Activated naive CD8-positive, alpha-beta T cell (primary cell): ENCODE data around the gene SPATA13.
"Not testable (repeated sequence)": the region's sequence is repeated elsewhere in the genome, so short reads cannot be mapped to it uniquely, and the experiment has no call there.

ENCODE experiments used
- H3K27ac Mint-ChIP-seq: one replicate; pipeline ENCODE4 v1.8.0; 2021; ENCODE audit warnings: mixed read lengths
- H3K27me3 Mint-ChIP-seq: one replicate; pipeline ENCODE4 v1.8.0; 2021; ENCODE audit warnings: mixed read lengths
- H3K36me3 Mint-ChIP-seq: one replicate; pipeline ENCODE4 v1.8.0; 2021; ENCODE audit warnings: mixed read lengths
- H3K4me1 Mint-ChIP-seq: one replicate; pipeline ENCODE4 v1.8.0; 2021; ENCODE audit warnings: low read depth, mixed read lengths
- H3K4me3 Mint-ChIP-seq: one replicate; pipeline ENCODE4 v1.8.0; 2021; ENCODE audit warnings: mild to moderate bottlenecking, mixed read lengths
- H3K9me3 Mint-ChIP-seq: one replicate; pipeline ENCODE4 v1.8.0; 2021; ENCODE audit warnings: low read depth, mixed read lengths

The SPATA13 gene

DNA sequence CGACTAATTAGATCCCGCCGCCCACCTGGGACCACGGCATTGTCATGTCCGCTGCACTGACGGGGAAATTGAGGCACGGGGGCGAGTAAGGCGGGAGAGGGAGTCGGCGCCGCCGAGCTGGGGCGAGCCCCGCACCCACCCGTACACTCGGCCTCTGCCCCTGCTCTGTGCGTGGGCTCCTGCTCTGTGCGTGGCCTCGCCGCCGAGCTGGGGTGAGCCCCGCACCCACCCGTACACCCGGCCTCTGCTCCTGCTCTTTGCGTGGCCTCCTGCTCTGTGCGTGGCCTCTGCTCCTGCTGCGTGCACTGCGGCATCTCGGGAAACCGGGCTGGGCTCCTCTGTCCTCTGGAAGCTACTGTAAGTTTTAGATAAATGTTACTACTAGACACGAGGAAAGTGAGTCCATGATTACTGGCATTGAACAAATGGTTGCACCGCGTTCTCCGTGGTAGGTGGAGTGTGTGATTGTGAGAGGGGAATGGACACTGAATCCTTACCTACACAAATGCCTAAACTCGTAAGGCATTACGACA is 148.0 kb downstream of the SPATA13 start:
- Mint-ChIP-seq H3K4me1 (no peaks in the 10 kb centered on the region), H3K9me3 (no peaks in the 10 kb centered on the region), H3K27me3 (no peaks in the 10 kb centered on the region), H3K36me3 (peaks cover 5% of the 10 kb centered on the region), H3K27ac (no peak overlapping the region), H3K4me3 (no peak overlapping the region)

DNA sequence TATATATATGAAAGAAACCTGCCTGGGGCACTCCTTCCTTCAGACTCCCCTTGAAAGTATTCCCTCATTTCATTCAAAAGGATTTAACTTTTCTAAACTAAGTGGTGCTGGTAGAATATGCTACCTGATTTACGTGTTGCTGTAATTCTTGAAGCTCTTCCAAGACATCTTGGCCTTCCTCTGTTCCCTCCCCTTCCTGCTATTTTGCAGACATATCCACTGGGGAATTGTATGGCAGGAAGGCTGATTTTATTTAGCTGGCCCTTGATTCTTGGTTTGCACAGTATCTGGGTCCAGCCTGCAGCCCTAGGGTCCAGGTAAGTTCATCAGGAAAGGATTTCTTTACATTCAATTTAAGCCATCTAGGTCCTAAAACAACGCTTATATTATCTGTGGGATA is 148.8 kb downstream of the SPATA13 start, which contains the start of gene C1QTNF9:
TSS of gene C1QTNF9 (plus strand) at position 281 of the 400 bp plus-strand sequence. CDS start 6,424 bp downstream, outside the sequence.
- H3K27ac Mint-ChIP-seq, H3K36me3 Mint-ChIP-seq: not testable (repeated sequence)

DNA sequence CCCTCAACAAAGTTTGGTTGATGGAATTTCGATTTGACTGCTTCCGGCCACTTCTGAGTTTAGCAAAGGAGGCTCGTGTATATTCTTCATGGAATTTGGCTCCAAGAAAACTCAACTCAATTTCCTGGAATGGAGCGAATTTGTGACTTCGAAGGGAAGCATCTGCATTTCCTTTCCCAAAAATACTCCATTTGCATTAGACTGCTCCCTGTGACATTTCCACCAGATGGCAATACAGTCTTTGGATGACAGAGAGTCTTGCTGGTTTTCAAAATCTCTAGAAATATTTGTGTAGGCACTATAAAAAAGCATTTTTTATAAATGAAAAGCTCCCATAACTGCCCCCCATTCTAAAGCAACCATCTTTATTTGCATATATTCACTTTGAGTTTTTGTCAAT is 152.9 kb downstream of the SPATA13 start:
- no peak overlapping the region for H3K4me3 Mint-ChIP-seq
- H3K4me1 Mint-ChIP-seq = no peaks in the 10 kb centered on the region
- no peak overlapping the region for H3K27ac Mint-ChIP-seq

More for the DNA sequence above, 148.8 kb downstream of the SPATA13 start, which contains the start of gene C1QTNF9:
- not testable (repeated sequence) for H3K4me3 Mint-ChIP-seq, H3K27me3 Mint-ChIP-seq, H3K4me1 Mint-ChIP-seq, H3K9me3 Mint-ChIP-seq

DNA sequence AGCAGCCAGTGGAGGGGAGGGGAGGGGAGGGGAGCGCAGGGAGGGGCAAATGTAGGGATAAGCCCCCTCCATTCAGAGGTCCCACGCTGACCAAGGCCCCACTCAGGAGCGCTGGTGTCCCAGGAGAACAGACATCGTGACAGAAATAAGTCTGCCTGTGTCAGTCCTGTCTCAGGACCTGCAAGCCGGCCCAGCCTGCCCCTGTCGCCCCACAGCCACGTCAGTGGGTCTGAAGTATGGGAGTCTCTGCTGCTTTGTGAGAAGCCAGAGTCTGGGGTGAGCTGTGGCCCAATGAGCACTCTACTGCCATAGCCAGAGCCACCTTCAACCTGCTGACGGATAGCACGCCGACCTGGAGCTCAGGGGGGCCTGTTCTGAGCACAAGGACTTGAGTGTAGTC is 157.3 kb downstream of the SPATA13 start:
- H3K4me1 Mint-ChIP-seq, H3K36me3 Mint-ChIP-seq, H3K27me3 Mint-ChIP-seq, H3K27ac Mint-ChIP-seq, H3K9me3 Mint-ChIP-seq, H3K4me3 Mint-ChIP-seq: not testable (repeated sequence)

More for the DNA sequence above, 152.9 kb downstream of the SPATA13 start:
- no peaks in the 10 kb centered on the region for H3K27me3 Mint-ChIP-seq
- H3K36me3 Mint-ChIP-seq = peaks cover 2% of the 10 kb centered on the region
- H3K9me3 Mint-ChIP-seq = no peaks in the 10 kb centered on the region

DNA sequence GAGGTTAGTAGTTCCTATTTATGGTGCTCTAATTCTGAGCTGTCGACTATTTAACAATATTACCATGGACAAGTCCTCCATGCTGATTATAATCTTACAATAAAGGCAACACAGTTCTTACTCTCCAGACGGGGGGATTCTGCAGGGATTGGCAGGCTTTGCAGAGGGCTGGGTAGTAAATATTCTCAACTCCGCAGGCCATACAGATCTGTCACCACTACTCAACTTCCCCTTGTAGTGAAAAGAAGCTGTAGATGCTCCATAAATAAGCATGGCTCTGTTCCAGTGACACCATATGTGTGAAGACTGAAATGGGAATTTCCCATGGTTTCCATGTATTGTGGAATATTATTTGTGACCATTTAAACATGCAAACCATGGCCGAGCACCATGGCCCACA is 158.4 kb downstream of the SPATA13 start:
- not testable (repeated sequence) for H3K27ac Mint-ChIP-seq, H3K36me3 Mint-ChIP-seq

DNA sequence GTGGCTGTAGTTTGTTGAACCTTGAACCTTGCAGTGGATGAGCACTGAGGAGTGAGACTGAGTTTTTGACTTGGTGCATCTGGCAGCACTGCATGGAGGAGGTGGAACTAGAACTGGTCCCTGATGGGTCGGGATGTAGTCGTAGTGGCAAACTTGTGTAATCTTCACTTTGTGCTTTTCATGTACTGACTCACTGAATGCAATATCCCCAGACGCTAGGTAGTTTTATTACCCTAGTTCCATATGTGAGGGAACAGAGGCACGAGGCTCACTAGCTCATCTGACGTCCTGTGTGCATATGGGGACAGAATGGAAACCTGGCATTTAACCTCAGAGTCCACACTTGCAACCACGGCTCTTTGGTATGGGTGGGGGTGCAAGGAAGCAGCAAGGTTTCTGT is 159.1 kb downstream of the SPATA13 start:
- H3K27ac Mint-ChIP-seq, H3K27me3 Mint-ChIP-seq, H3K9me3 Mint-ChIP-seq, H3K4me3 Mint-ChIP-seq, H3K4me1 Mint-ChIP-seq, H3K36me3 Mint-ChIP-seq: not testable (repeated sequence)

More for the DNA sequence above, 158.4 kb downstream of the SPATA13 start:
- H3K4me3 Mint-ChIP-seq, H3K27me3 Mint-ChIP-seq, H3K9me3 Mint-ChIP-seq, H3K4me1 Mint-ChIP-seq: not testable (repeated sequence)

DNA sequence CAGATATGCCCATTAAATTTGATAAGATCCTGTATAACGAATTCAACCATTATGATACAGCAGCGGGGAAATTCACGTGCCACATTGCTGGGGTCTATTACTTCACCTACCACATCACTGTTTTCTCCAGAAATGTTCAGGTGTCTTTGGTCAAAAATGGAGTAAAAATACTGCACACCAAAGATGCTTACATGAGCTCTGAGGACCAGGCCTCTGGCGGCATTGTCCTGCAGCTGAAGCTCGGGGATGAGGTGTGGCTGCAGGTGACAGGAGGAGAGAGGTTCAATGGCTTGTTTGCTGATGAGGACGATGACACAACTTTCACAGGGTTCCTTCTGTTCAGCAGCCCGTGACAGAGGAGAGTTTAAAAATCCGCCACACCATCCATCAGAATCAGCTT is 160.9 kb downstream of the SPATA13 start:
- not testable (repeated sequence) for H3K27ac Mint-ChIP-seq, H3K36me3 Mint-ChIP-seq, H3K9me3 Mint-ChIP-seq, H3K4me1 Mint-ChIP-seq, H3K4me3 Mint-ChIP-seq
- H3K27me3 Mint-ChIP-seq = peaks cover 15% of the 10 kb centered on the region

DNA sequence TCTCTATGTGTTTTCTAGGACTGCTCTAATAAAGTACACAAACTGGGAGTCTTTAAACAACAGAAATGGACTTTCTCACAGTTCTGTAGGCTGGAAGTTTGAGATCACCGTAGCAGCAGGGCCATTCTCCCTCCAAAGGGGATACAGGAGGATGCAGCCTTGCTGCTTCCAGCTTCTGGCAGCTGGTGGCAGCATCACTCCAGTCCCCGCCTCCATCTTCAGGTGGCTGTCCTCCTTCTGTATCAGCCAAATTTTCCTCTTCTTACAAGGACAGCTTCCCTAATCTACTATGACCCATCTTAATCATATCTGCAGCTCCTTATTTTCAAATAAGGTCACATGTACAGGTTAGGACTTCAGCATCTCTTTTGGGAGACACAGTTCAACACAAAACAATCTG is 161.9 kb downstream of the SPATA13 start:
- H3K4me1 Mint-ChIP-seq, H3K9me3 Mint-ChIP-seq, H3K4me3 Mint-ChIP-seq, H3K27ac Mint-ChIP-seq, H3K36me3 Mint-ChIP-seq: not testable (repeated sequence)
- peaks cover 18% of the 10 kb centered on the region for H3K27me3 Mint-ChIP-seq

DNA sequence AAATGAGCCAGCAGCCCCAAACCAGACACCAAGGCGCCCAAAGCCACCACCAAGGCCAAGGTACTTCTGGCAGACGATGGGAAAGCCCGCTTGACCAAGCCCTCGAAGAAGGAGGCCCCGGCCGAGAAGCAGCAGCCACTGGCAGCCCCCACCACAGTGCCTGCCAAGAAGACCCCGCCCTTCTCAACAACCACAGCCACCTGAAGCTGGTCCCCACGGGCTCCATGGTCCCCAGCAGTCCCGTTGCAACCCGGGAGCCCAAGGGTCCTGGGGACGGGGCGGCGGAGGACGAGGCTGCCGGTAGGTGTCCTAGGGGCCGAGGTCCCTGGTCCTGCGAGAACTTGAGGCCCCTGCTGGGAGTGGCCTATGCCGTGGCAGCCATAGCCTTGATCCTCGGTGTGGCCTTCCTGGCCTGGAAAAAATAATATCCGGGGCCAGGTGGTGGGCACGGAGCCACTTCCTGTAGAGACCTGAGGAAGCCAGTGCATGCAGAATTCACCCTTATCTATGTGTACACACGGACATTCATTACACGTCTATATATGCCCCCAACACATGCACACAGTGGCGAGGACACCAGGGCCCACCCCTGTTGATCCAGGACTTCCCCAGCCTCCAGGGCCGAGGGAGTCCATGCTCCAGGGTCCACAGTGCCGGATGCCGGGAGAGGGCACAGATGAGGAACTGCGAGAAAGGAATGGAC is 162.7 kb downstream of the SPATA13 start:
- H3K27ac Mint-ChIP-seq = no peak overlapping the region
- no peaks in the 10 kb centered on the region for H3K9me3 Mint-ChIP-seq
- peaks cover 2% of the 10 kb centered on the region for H3K36me3 Mint-ChIP-seq
- peaks cover 18% of the 10 kb centered on the region for H3K27me3 Mint-ChIP-seq
- peaks cover 2% of the 10 kb centered on the region for H3K4me1 Mint-ChIP-seq
- no peak overlapping the region for H3K4me3 Mint-ChIP-seq

DNA sequence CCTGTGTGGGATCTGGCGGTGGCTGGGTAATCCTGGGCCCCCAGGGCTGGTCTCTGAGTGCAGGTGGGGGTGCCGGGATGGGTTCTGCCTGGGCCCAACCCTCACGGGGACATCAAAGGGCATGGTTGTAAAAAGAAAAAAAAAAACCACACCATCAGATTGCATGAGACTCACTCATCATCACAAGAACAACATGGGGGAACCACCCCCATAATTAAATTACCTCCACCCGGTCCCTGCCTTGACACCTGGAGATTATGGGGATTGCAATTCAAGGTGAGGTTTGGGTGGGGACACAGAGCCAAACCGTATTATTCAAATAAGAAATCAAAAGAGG is 163.2 kb downstream of the SPATA13 start:
- Mint-ChIP-seq H3K4me1 (peaks cover 2% of the 10 kb centered on the region), H3K27ac (no peak overlapping the region), H3K9me3 (no peaks in the 10 kb centered on the region), H3K4me3 (no peak overlapping the region), H3K36me3 (peaks cover 2% of the 10 kb centered on the region), H3K27me3 (peaks cover 22% of the 10 kb centered on the region)

DNA sequence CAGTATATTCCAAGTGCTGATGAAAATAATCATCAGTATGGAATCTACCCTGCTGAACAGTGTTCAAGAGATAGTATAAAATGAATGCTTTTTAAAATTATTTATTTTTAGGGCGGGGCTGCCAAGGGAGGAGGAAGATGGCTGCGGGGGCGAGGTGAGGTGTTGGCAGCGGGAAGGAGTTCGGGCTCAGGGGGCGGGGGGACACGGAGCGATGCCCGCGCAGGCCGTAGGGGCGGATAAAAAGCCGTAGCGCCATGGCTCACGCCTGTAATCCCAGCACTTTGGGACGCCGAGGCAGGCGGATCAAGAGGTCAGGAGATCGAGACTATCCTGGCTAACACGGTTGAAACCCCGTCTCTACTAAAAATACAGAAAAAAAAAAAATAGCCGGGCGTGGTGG is 167.1 kb downstream of the SPATA13 start:
- not testable (repeated sequence) for H3K9me3 Mint-ChIP-seq, H3K36me3 Mint-ChIP-seq, H3K4me3 Mint-ChIP-seq, H3K4me1 Mint-ChIP-seq, H3K27ac Mint-ChIP-seq
- peaks cover 25% of the 10 kb centered on the region for H3K27me3 Mint-ChIP-seq

DNA sequence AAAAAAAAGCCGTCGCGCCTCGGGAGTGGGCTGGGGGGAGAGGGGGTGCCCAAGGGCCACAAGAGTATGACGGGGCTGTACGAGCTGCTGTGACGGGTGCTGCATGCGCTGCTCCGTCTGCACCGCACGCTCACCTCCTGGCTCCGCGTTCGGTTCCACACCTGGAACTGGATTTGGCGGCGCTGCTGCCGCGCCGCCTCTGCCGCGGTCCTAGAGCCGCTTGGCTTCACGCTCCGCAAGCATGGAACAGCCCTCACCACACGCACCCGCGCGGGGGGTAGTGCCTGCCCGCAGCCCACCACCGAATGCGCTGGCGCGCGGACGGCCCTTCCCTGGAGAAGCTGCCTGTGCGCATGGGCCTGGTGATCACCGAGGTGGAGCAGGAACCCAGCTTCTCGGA is 167.6 kb downstream of the SPATA13 start:
- Mint-ChIP-seq H3K4me1 (peaks cover 2% of the 10 kb centered on the region), H3K4me3 (peak overlapping the region; percentile 40), H3K27me3 (peaks cover 23% of the 10 kb centered on the region), H3K36me3 (peaks cover 2% of the 10 kb centered on the region), H3K27ac (no peak overlapping the region), H3K9me3 (no peaks in the 10 kb centered on the region)

DNA sequence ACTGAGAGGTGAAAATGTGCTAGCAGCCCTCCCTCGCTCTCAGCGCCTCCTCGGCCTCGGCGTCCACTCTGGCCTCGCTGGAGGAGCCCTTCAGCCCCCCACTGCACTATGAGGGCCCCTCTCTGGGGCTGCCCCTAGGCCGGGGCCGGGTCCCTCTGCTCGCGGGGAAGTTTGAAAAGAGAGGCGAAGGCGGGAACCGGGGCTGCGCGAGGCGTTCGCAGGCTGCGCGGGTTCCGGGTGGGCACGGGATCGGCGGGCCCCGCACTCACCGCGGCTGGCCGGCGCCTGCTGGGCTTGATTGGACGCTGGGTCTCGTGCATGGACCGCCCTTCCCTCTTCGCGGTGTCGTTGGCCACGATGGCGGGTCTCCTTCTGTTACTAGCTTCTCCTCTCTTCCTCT is 178.2 kb downstream of the SPATA13 start:
- Mint-ChIP-seq H3K27ac (no peak overlapping the region), H3K4me3 (no peak overlapping the region), H3K4me1 (no peaks in the 10 kb centered on the region), H3K36me3 (no peaks in the 10 kb centered on the region), H3K27me3 (no peaks in the 10 kb centered on the region), H3K9me3 (no peaks in the 10 kb centered on the region)

DNA sequence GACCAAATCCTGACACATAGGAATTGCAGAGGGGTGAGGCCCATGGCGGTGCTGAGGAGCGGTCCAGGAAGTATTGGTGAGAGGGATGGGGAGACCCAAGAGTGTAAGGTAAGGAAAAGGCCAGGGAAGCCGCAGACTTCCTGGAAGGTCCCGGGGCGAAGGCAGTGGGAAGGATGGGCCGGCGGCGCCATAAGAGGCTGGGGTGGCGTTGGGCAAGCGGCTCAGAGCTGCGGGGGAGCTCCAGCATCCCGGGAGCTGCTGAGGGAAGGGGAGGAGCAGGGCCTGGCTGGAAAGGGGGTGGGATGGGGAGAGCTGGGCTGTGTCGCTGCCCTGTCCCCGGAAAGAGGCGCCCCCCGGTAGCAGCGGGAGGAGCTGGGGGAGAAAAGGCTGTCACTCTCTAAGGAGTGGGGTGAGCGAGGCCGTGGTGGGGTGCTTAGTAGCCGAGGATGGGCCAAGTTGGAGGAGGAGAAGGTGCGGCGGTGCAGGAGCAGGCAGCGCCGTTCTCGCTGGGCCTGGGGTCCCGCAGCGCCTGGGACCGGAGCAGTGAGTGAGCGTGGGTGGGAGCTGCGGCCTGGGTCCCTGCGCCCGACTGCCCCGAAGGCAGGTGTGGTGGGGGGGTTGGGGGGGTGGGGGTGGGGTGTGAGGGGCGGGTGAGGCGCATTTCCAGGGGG is 179.6 kb downstream of the SPATA13 start:
- no peaks in the 10 kb centered on the region for H3K36me3 Mint-ChIP-seq
- H3K4me1 Mint-ChIP-seq = no peaks in the 10 kb centered on the region
- no peaks in the 10 kb centered on the region for H3K27me3 Mint-ChIP-seq
- no peaks in the 10 kb centered on the region for H3K9me3 Mint-ChIP-seq
- no peak overlapping the region for H3K27ac Mint-ChIP-seq
- H3K4me3 Mint-ChIP-seq = no peak overlapping the region

DNA sequence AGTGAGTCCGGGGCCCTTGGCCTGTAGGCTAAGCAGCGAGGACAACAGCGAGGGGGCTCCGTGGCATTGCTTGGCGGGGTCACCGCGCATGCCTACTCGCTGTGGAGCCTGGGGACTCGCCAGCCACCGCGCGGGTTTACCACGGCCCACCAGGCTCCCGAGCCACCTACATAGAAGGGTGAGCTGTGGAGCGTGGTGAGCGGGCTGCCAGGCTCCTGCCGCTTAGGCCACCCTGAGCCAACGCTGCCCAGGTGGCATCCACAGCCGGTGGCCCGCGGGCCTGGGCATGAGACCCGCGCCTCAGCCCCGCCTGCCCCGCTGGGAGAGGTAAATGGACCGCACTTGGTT is 180.1 kb downstream of the SPATA13 start:
- H3K36me3 Mint-ChIP-seq = no peaks in the 10 kb centered on the region
- H3K9me3 Mint-ChIP-seq = no peaks in the 10 kb centered on the region
- H3K4me1 Mint-ChIP-seq = no peaks in the 10 kb centered on the region
- H3K27me3 Mint-ChIP-seq = no peaks in the 10 kb centered on the region
- H3K27ac Mint-ChIP-seq = no peak overlapping the region
- no peak overlapping the region for H3K4me3 Mint-ChIP-seq

DNA sequence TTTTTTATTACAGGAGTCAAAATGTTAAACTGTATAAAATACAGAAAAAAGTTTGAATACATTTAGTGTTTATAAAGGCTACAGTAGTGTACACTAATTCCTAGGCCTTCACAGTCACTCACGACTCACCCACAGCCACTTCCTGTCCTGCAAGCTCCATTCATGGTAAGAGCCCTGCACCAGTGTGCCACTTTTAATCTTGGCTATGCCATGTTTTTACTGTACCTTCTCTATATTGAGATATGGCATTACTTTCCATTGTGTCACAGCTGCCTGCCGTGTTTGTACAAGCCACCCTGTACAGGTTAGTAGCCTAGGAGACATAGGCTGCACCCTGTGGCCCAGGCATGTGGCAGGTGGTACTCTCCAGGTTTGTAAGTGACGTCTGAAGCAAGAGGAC is 180.9 kb downstream of the SPATA13 start:
- Mint-ChIP-seq H3K27ac (no peak overlapping the region), H3K9me3 (no peaks in the 10 kb centered on the region), H3K27me3 (no peaks in the 10 kb centered on the region), H3K36me3 (no peaks in the 10 kb centered on the region), H3K4me3 (no peak overlapping the region), H3K4me1 (no peaks in the 10 kb centered on the region)
